NOMO-1 (cell line): Measurements from ENCODE around the gene DENND6A.
"Not testable (repeated sequence)": the region's sequence is repeated elsewhere in the genome, so short reads cannot be mapped to it uniquely, and the experiment has no call there.

Experiments used
- DNase-seq, 2 experiments: peaks; one replicate each; lab custom pipeline; 2025; ENCODE audit not compliant: unreplicated experiment in 2 of 2; lab: John Stamatoyannopoulos, UW

Gene DENND6A, protein sequence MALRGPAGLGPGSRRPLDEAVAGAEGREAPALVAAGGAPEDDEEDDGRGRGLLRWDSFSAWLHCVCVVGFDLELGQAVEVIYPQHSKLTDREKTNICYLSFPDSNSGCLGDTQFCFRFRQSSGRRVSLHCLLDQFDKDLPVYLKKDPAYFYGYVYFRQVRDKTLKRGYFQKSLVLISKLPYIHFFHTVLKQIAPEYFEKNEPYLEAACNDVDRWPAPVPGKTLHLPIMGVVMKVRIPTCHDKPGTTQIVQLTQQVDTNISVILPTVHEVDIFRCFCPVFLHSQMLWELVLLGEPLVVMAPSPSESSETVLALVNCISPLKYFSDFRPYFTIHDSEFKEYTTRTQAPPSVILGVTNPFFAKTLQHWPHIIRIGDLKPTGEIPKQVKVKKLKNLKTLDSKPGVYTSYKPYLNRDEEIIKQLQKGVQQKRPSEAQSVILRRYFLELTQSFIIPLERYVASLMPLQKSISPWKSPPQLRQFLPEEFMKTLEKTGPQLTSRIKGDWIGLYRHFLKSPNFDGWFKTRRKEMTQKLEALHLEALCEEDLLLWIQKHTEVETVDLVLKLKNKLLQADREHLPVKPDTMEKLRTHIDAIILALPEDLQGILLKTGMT

DNA sequence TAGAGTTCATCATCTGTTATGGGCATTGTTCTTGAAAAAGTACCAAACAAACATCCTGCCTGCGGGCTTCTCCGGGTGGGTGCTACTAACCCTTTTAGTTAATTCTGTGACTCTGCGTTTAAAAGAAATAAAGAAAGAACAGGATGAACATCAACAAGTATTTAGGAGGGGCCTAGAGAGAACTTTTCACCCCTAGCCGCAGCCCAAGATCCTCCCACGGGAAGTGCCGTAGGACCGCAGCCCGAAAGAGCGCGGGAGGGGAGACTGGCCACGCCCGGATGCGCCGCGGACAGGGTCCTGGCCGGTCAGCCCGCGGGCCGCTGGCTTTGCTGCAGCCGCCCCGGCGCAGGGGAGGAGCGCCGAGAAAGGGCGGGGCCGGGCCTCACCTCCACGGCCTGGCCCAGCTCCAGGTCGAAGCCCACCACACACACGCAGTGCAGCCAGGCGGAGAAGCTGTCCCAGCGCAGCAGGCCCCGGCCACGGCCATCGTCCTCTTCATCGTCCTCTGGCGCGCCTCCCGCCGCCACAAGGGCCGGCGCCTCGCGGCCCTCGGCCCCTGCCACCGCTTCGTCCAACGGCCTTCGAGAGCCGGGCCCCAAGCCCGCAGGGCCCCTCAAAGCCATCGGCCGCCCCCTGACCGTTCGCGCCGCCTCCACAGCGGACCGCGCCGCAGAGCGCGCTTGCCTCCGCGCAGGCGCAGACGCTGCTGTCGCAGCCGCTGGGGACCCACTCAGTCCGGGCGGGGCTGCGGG lies at the start of gene DENND6A:
DENND6A (minus strand) TSS at position 682 of the 752 bp plus-strand sequence; CDS start at position 623, 59 bp downstream.
- peak; percentile 88 to 91 for DNase-seq

DNA sequence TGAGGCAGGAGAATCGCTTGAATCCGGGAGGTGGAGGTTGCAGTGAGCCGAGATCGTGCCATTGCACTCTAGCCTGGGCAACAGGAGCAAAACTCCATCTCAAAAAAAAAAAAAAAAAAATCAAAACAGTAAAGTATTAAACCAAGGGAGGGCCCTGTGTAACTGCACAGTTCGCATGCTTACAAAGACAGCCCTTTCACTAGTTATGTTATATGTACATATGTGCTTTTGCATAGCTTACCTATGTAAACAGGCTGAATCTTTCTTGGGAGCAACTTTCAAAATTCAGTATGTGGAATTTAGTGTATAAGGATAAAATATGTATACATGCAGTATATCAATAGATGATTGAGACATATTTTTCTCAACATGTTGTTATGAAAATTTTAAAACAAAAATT lies 47.1 kb upstream of the DENND6A start:
- no peak for DNase-seq

DNA sequence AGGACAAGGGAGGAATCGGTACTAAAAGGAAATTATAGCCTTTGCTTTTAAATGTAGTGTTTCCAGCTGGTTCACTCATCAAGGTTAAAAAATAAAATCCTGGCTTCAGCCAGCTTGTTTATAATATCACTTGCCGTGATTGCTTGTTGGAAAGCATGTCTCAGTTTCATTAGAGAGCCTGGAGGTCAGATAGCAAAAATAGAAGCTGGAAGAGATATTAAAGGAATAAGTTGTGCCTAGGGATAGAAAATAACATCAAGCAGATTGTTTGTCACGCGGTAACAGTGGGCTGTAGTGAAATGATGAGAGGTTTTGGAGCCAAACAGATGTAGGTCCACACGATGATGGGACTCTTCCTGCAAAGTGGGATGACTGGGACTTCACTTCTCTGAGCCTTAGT lies 45.5 kb upstream of the DENND6A start:
- no peak for DNase-seq

DNA sequence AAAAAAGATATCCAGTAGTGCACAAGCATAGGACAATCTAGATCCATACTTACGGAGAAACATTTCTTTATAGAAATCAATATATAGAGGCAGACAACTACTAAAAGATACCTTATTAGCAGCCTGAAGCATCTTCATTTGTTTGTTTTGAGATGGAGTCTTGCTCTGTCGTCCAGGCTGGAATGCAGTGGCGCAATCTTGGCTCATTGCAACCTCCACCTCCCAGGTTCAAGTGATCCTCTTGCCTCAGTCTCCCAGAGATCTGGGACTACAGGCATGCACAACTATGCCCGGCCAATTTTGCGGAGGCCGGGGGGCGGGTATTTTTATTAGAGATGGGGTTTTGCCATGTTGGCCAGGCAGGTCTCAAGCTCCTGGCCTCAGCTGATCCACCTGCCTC lies 45.0 kb upstream of the DENND6A start:
- DNase-seq = no peak

DNA sequence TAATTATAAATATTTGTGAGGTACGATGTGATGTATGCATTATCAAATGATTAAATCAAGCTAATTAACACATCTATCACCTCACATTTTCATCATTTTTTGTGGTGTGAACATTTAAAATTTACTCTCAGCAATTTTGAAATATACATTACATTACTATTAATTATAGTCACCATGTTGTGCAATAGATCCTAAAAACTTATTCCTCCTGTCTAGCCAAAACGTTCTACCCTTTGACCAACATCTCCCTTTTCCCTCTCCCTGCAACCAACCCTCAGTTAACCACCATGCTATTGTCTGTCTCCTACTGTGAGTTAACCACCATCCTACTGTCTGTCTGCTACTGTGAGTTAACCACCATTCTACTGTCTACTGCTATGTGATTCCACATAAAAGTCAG lies 42.5 kb upstream of the DENND6A start:
- DNase-seq = no peak

DNA sequence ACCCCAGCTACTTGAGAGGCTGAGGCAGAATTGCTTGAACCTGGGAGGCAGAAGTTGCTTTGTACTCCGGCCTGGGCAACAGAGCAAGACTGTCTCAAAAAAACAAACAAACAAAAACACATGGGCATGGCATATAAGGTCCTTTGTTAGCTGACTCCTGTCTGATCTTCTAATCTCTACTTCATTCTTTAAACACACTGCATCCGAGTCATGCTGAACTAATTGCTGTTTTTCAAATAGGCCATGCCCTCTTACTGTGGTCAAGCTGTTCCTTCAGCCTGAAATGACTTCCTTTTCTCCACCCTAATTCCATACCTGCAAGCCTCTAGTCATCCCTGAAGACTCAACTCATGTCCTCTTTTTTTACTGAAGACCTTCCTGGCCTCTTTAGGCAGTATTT lies 40.9 kb upstream of the DENND6A start:
- DNase-seq = no peak

DNA sequence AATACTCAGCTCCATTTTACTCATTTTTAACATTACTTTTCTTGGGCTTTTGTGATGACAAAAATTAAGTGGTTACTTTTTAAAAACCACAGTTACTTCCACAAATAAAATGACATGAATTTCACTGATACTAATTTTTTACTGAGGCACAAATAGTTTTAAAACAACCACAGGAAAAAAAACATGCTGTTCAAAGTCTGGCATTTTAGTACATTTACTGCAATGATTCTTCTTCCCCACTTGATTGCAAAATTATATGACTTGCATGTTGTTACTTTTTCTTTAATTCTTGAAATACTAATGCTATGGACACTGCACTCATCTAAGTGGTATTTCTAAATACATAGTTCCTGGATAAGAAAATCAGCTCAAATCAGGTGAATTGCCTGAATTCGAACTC lies 38.4 kb upstream of the DENND6A start:
- peak in 1 of 2 experiments; percentile 34 for DNase-seq

DNA sequence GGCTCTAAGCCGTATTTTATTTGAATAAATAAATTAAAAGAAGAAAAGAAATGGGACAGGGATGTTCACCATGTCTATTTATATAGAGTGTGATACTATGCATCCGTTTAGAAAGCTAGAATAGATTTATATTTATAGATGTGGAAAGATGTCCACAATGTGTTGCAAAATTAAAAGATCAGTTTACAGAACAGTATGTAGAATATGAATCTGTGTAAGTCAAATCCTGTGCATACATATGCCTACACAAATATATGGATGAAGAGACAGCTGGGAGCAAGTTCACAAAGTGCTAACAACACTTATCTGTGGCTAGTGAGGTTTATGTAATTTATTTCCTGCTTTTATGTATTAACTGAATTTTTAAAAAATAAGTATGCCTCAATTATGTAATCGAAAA lies 37.8 kb upstream of the DENND6A start:
- no peak for DNase-seq

DNA sequence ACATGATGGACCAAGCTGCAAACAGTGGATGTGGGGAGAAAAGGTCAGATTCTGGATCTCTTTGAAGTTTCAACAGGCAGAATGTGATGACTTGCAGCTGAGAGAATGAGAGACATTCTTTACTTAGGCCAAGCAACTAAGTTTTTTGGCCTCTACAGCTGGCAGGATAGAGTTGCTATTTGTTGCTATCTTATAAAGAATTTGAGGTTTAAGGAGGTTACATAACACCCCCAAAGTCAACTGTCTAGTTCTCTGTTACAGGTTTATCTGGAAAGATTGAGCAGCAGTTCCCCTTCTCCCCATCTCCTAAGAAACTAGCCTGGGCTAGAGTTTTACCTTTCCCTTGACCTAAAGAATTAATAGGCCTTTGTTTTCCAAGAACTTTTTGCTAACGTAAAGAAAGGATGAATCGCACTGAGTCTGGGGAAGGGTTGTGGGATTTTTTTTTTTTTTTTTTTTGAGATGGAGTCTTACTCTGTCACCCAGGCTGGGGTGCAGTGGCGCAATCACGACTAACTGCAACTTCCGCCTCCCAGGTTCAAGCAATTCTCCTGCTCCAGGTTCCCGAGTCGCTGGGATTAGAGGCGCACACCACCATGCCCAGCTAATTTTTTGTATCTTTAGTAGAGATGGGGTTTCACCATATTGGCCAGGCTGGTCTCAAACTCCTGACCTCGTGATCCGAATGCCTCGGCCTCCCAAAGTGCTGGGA lies 36.6 kb upstream of the DENND6A start:
- peak; percentile 53 to 69 for DNase-seq

DNA sequence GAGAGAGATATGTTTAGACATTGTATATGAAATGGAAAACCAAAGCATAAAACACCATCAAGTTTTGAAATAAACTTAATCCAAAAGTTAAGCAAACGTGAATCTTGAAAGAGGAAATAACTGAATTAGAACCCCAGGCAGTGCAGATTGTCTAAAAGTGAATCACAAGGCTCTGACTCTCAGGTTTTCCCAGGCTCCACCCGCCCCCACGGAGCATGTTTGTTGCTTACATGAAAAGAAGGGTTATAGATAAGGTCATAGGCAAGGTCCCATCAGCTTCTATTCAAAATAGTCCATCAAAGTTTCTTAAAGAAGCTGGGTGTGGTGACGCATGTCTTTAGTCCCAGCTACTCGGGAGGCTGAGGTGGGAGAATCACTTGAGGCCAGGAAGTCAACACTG lies 34.2 kb upstream of the DENND6A start:
- DNase-seq = peak in 1 of 2 experiments; percentile 11

DNA sequence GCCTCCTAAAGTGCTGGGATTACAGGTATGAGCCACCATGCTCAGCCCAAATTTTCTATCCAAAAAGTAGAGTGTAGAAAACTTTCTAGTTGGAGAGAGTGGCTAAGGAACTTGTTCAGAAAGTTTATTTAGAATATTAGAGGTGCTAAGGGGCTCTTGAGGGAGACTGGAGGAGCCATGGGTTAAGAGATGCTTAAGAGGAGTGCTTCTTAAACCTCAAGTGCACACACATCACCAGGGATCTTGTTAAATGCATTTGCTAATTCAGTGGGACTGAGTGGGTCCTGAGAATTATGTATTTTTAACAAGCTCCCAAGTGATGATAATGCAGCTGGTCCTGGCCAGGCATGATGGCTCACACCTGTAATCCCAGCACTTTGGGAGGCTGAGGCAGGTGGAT lies 33.5 kb upstream of the DENND6A start:
- no peak for DNase-seq

DNA sequence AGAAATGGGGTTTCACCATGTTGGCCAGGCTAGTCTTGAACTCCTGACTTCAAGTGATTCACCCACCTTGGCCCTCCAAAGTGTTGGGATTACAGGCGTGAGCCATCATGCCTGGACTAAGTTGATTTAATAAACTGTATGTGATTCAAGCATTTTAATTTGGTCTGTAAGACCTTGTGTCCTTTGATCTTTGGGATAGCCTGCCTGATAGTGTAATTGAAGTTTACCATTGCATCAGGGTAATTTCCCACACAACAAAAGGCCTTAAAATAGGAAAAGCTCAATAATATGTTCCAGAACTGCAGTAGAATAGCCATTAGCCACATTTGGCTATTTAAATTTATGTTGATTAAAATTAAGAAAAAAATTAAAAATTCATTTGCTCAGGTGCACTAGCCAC lies 25.2 kb upstream of the DENND6A start:
- DNase-seq = no peak

DNA sequence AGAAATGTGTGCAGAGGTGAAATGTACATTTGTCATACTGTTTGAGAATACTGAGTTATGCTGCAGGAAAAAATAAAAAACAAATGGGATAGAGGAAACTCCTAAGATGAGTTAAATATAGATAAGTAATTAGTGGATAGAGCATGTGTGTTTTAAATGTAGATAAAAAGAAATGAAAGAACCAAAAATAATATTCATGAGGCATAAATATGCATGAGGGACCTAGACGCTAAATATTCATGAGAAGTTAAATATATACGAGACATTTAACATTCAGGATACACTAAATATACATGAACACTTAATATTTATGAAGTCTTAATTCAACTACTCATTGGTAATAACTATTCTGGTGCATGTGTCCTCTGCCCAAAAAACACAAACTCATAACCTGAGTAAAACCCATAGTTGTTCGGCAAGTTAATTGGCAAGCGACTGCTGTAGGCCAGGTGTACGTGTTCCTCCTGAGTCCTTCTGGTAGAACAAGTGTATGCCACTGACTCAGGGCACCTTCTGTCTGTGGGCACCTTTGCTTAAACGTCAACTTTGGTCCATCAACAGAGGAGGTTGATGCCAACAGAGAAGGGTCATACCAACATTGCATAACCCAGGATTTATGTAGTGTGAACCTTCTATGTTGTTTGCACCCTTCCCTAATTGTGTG lies 24.5 kb upstream of the DENND6A start:
- DNase-seq = no peak

DNA sequence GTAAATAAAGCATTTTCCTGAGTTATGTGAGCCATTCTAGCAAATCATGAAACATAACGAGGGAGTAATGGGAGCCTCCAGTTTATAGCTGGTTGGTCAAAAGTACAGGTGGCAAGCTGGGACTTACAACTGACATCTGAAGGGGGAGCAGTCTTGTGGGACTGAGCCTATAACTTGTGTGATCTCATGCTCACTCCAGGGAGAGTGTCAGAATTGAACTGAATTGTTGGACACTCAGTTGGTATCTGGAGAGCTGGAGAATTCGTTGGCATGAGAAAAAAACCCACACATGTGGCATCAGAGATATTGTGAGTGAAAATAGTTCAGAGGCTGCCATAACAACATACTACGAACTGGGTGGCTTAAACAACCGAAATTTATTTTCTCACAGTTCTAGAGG lies 22.8 kb upstream of the DENND6A start:
- DNase-seq = no peak

DNA sequence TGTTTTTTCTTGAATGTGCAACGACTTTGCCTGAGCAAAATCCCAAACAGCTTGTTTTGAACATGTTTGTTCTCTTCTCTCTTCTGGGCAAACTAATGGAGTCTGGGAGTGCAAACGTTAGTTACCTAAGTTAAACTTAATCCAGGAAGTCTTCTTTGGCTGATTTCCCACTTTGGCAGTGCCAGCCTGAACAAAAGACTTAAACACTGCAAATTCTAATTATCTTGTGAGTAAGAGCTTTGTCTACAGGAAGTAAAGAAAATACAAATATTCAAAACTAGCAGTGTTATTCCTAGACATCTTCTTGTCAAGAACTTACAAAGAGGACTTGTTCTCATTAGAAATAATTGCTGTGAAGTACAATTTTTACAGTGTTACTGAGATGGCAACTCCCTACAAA lies 16.7 kb upstream of the DENND6A start:
- no peak for DNase-seq

DNA sequence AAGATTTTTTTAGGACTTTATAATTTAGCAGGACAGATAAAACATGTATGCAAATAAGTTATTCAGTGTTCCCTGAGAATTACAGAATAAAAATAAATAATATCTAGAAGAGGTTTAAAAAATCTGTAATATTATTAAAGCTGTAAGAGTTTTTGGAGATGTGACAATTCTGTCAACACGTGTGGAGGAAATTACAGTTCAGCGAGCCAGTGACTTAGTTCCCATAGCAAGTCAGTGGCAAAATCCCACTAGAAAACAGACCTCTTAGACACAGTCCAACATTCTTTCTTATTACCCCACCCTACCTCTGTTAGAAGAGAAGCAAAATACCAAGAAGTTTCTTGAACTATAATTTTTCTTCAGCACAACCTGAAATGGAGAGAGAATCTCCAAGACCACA lies 16.2 kb upstream of the DENND6A start:
- DNase-seq = no peak

DNA sequence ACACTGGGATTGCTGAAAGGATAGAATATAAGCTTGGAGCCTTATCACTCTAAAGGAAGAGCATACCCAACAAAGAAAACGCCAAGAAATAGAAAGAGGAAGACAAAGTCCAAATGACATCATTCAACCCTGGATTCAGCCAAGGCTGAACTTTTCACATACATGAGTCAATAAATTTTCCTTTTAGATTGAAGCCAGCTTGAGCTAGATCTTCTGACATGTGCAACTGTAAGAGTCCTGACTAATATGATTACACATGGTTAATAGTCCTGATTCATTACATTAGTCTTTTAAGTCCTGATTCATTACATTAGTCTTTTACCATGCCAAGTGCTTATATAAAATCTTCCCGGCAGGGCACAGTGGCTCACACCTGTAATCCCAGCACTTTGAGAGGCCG lies 13.6 kb upstream of the DENND6A start:
- DNase-seq = peak; percentile 24 to 55

DNA sequence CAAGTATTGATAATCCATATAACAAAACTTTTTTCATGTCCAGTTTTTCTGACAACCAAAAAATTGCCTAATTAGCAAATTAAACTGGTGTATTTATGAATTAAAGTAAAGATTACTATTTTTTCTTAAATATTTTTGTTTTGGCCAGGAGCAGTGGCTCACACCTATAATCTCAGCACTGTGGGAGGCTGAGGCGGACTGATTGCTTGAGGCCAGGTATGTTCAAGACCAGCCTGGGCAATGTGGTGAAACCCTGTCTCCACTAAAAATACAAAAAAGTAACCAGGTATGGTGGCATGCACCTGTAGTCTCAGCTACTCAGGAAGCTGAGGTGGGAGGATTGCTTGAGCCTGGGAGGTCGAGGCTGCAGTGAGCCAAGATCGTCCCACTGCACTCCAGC lies 12.5 kb upstream of the DENND6A start:
- DNase-seq = not testable (repeated sequence)

DNA sequence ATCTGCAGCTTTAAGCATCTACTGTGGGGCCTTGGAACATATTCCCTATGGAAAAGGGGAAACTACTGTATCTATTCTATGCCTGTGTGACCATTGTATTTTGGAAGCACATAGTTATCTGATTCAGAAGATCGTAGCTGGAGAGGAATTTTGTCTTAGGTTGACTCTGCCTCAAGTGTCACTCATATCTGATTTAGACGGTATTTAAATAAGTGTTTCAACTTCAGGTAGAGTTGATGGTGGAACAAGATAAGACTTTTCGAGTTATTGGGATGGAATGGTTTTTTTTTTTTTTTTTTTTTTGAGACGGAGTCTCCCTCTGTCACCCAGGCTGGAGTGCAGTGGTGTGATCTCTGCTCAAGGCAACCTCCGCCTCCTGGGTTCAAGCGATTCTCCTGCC lies 8.9 kb upstream of the DENND6A start:
- DNase-seq = no peak

DNA sequence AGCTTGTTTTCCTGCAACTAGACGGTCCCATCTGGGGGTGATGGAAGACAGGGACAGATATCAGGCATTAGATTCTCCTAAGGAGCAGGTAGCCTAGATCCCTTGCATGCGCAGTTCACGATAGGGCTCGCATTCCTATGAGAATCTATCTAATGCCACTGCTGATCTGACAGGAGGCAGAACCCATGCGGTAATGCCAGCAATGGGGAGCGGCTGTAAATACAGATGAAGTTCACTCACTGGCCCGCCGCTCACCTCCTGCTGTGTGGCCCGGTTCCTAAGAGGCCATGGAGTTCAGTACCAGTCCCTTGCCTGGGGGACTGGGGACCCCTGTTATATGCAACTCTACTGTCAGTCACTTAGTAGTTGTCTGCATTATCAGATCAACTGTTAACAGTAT lies 7.9 kb upstream of the DENND6A start:
- no peak for DNase-seq

DNA sequence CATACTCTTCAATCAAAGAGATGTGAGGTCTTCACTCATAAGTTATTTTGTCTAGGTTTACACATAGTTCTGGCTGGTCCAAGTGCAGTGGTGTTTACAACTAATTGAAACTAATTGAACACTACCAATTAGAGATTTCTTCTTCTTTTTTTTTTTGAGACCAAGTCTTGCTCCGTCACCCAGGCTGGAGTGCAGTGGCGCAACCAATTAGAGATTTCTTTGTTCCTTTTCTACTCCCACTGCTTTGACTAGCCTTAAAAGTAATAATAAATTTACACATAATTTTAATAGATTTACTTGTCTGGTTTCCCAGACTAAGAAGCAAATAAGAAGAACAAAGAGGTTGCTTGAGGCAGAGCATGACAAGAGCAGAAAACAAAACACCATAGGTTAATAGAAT lies 6.7 kb upstream of the DENND6A start:
- DNase-seq = peak; percentile 24
